AG09319 (cell line): ENCODE results near the gene KRTAP10-4.

Experiments
- DNase-seq: peaks from one replicate; pipeline ENCODE4 v3.0.0-alpha.2; 2010; ENCODE audit warnings: low read depth; ENCODE audit errors: extremely low read depth
- TF ChIP-seq, protein P1 (sequence below): IDR thresholded peaks from 2 replicates; pipeline ENCODE4 v1.5.1; 2011; ENCODE audit warnings: low read depth, mild to moderate bottlenecking, inconsistent platforms, low read length, moderate library complexity

The KRTAP10-4 gene

DNA sequence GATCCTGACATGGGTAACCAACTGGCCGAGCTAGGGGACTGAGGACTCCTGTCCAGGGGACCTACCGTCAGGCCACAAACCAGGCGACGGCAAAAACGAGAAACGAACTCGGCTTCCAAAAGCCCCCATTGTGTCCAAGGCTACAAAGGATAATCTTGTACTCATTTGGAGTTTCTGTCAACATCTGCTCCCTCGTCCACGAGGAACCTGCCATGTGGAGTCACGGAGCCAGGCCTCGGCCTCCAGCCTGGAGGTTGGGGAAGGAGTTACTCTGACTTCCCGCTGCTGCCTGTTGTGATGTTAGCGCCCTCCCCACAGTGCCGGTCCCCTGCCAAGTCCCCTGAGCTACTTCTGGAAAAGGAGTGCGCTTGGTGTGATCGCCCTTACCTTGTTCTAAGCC is 40.8 kb upstream of the KRTAP10-4 start:
- TF ChIP-seq, protein P1, sequence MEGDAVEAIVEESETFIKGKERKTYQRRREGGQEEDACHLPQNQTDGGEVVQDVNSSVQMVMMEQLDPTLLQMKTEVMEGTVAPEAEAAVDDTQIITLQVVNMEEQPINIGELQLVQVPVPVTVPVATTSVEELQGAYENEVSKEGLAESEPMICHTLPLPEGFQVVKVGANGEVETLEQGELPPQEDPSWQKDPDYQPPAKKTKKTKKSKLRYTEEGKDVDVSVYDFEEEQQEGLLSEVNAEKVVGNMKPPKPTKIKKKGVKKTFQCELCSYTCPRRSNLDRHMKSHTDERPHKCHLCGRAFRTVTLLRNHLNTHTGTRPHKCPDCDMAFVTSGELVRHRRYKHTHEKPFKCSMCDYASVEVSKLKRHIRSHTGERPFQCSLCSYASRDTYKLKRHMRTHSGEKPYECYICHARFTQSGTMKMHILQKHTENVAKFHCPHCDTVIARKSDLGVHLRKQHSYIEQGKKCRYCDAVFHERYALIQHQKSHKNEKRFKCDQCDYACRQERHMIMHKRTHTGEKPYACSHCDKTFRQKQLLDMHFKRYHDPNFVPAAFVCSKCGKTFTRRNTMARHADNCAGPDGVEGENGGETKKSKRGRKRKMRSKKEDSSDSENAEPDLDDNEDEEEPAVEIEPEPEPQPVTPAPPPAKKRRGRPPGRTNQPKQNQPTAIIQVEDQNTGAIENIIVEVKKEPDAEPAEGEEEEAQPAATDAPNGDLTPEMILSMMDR: no peak

GRCh38 chr21:44533121-44533890 is 40.2 kb upstream of the KRTAP10-4 start:
- TF ChIP-seq, protein P1: no peak
- no peak for DNase-seq

More for the DNA sequence above, 40.8 kb upstream of the KRTAP10-4 start:
- DNase-seq: no peak

DNA sequence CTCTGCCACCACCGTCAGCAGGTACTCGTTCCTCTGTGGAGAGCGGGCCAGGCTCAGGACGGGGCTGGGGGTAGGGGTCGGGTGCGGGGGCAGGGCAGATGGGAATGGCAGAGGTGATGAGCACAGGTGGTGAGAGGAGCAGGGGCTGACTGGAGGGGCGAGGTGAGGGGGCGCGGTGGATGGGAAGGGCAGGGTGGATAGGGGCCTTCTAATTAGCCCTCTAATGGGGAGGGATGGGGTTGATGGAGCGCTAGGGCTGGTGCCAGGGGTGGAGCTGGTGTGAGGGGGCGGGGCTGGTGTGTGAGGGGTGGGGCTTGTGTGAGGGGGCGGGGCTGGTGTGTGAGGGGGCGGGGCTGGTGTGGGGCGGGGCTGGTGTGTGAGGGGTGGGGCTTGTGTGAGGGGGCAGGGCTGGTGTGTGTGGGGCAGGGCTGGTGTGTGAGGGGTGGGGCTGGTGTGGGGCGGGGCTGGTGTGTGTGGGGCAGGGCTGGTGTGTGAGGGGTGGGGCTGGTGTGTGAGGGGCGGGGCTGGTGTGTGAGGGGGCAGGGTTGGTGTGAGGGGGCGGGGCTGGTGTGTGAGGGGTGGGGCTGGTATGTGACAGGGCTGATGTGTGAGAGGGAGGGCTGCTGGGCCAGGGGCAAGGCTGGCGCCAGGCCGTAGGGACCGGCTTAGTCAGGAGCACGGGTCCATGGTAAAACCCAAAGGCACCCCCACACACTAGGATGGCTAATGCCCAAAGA is 39.5 kb upstream of the KRTAP10-4 start:
- DNase-seq: no peak
- TF ChIP-seq, protein P1: no peak

- DNase-seq: no peak
- TF ChIP-seq, protein P1: no peak
These were observed 38.8 kb upstream of the KRTAP10-4 start for GRCh38 chr21:44534688-44535087.

- TF ChIP-seq, protein P1: no peak
- no peak for DNase-seq
These were observed 37.6 kb upstream of the KRTAP10-4 start for GRCh38 chr21:44535963-44536362.

DNA sequence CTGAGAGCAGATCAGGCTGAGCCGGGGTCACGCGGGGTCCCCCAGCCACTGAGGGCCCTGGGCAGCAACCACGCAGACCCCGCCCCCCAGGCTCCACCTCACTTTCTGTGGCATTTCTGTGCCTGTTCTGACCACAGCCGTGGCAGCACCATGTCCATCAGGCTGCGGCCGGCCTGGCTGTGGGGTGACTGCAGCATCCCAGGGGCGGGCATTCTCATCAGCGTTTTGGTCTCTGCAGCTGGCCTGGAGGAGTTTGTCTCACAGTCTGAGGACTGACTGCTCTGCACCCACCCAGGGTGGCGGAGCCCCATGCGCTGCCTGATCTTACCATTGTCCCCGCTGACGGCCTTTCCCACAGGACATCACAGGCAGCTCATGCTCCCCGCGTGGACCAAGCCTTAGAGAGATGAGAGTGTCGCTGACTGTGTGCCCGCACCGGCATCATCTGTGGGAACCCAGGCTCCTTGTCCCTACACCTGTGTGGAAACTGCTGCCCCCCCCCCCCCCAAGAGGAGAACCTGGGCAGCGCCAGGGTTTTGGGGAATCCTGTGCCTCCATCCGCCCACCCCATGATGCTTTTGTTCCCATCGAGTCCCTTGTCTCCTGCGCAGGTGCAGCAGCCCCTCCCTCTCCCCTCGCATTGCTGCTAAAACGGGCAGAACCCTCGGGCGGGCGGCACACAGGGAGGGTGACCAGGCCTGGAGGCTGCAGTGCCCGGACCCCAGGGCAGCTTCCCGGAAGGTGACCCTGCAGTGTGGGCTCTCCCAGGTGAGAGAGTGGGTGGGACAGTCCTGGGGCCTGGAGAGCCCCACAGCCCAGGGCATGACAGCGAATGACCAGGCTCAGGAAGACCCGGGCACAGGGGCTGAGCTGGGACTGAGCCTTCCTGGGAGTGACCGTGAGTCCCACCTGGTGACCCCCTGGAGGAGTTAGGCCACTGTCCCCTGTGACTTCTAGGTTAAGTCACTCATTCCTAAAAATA is 35.3 kb upstream of the KRTAP10-4 start:
- TF ChIP-seq, protein P1: no peak
- DNase-seq: no peak
